ENCODE measurements around the gene DTNA.

GRCh38 chr18:34872066-34872465 lies 162.0 kb downstream of the DTNA start:
- TF ChIP-seq CTCF (IDR thresholded peaks at IDR 0.05) (no peak), POLR2A (IDR thresholded peaks at IDR 0.05) (no peak)

All from Peyer's patch (tissue), 4 donors.